Tracheal epithelial cell (primary cell): ENCODE measurements around the gene HPCAL1. TPM values are rescaled to one million over a fixed set of nuclear protein-coding genes. Genes with fewer than 3 reads are reported as not detected.

ENCODE experiments used
- total RNA-seq: library from RNA; depleted of rRNA; stranded (reverse); fragments of >200 nt; gene quantifications from 2 replicates; pipeline ENCODE4 v1.2.1, GENCODE V29; 2014

The HPCAL1 gene
- total RNA-seq: 12.4 and 42.7 TPM in 2 replicates

DNA sequence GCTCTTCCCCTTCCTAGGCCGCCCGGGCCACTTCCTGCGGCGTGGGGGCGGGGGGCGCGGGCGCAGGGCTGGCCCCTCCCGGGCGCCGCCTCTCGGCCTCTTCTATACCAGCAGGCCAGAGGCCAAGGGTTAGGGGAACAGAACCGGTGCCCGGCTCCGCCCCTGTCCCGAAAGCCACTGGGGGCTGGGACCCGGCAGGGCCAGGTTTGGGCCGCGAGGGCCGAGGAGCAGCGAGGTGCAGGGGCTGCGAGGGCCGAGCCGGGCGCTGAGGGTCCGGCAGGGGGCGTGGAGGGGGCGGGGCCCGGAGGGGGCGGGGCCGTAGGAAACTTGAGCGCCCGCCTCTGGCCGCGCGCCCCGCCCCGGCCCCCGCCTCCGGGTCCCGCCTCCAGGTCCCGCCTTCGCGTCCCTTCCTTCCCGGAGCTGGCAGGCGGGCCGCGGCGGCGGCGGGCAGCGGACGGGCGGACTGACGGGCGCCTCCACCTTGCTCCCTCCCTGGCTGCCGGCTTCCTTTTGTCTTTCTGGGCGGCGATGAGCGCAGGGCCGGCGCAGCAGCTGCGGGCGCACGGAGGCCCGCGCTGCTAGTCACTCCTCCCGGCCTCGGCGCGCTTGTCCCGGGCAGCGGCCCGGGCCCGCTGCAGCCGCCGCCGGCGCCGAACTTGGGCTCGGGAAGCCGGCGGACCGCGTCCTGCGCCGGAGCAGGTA, at the start of gene HPCAL1:
HPCAL1 (plus strand) TSS at position 426 of the 702 bp plus-strand sequence. CDS start 116,854 bp downstream, outside the sequence.

GRCh38 chr2:10447895-10448575, 145.3 kb downstream of the HPCAL1 start, which contains the start of gene ODC1:
ODC1 (minus strand) TSS chr2:10448327; CDS start chr2:10445032, 3,295 bp downstream.

Other genes starting within 250 kb of the HPCAL1 start
- 0.43 and 8.4 TPM in 2 replicates for gene CYS1, start 222.5 kb upstream of the HPCAL1 start, total RNA-seq
- gene RRM2, start 180.2 kb upstream of the HPCAL1 start, total RNA-seq: 1.3 and 5.1 TPM in 2 replicates
- 269 and 361 TPM in 2 replicates for gene ODC1, start 145.4 kb downstream of the HPCAL1 start, total RNA-seq